Colonic mucosa (tissue), 4 donors: Measurements from ENCODE around the gene ZDHHC3. TPM values are rescaled to one million over a fixed set of nuclear protein-coding genes. Genes with fewer than 3 reads are reported as not detected.
A peak's percentile ranks its signal among the peaks of the same experiment; 100 is the strongest.

Experiments used
- DNase-seq: peaks from one replicate; pipeline ENCODE4 v3.0.0-alpha.2; 2020
- H3K27ac ChIP-seq: fragments of 200-600 bp; one replicate; pipeline ENCODE4 v1.8.0; 2021
- H3K27me3 ChIP-seq: fragments of 200-600 bp; one replicate; pipeline ENCODE4 v1.8.0; 2021
- H3K36me3 ChIP-seq: fragments of 200-600 bp; one replicate; pipeline ENCODE4 v1.8.0; 2021
- H3K4me1 ChIP-seq: fragments of 200-600 bp; one replicate; pipeline ENCODE4 v1.8.0; 2021; ENCODE audit warnings: mild to moderate bottlenecking
- H3K4me3 ChIP-seq: fragments of 200-600 bp; one replicate; pipeline ENCODE4 v1.8.0; 2021
- H3K9ac ChIP-seq, 2 donors: one replicate each; pipeline ENCODE4 v1.7.0; 2013; ENCODE audit warnings: control low read depth in 2 of 2, low read depth in 2 of 2, low read length in 2 of 2
- H3K9me3 ChIP-seq: fragments of 200-600 bp; one replicate; pipeline ENCODE4 v1.8.0; 2021
- CTCF ChIP-seq: fragments of 200-600 bp; IDR thresholded peaks from one replicate; pipeline ENCODE4 v1.8.0; 2022; ENCODE audit warnings: antibody characterized with exemption, mild to moderate bottlenecking
- intact Hi-C: fragments of 100-400 bp; cut with DNase I; formaldehyde crosslinking; loops from one replicate; pipeline ENCODE4 v1.14.1; 2022
- total RNA-seq, 2 donors: library from RNA; stranded (reverse); fragmentation: NEBNext Ultra II Directional in 1 of 2; extraction: Animal tissue kit (Norgen Biotek cat#: 25700) in 1 of 2; gene quantifications; one replicate each; pipeline ENCODE4 v1.2.1, GENCODE V29; 2021
- donor health status: healthy.
- donor health status: DM: no; HTN: no; CAD: no.
- donor health status: DM: no; HTN: no; CAD: no.

ZDHHC3 gene, protein sequence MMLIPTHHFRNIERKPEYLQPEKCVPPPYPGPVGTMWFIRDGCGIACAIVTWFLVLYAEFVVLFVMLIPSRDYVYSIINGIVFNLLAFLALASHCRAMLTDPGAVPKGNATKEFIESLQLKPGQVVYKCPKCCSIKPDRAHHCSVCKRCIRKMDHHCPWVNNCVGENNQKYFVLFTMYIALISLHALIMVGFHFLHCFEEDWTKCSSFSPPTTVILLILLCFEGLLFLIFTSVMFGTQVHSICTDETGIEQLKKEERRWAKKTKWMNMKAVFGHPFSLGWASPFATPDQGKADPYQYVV
- 100 to 1,000 TPM; 152 to 162 TPM for total RNA-seq

- H3K4me3 ChIP-seq: peak within 1 kb of the TSS; percentile 87
- DNase-seq: peak; percentile 89
- no peaks in the 10 kb centered on the region for H3K9me3 ChIP-seq
- intact Hi-C loops: no loop called here
- H3K4me1 ChIP-seq: peaks cover 7% of the 10 kb centered on the region
- H3K9ac ChIP-seq: peak within 1 kb of the TSS; percentile 89 to 96
- no peak for TF ChIP-seq CTCF
- H3K27me3 ChIP-seq: no peaks in the 10 kb centered on the region
- H3K27ac ChIP-seq: peak within 1 kb of the TSS; percentile 81
- H3K36me3 ChIP-seq: no peaks in the 10 kb centered on the region
Observed at GRCh38 chr3:44976002-44976815, at the start of gene ZDHHC3, which contains the start of gene EXOSC7. Gene ZDHHC3 (minus strand): TSS chr3:44976174. CDS start chr3:44959436, 16,738 bp downstream. Gene EXOSC7 (plus strand): TSS chr3:44976244. CDS start chr3:44976278, 34 bp downstream.

DNA sequence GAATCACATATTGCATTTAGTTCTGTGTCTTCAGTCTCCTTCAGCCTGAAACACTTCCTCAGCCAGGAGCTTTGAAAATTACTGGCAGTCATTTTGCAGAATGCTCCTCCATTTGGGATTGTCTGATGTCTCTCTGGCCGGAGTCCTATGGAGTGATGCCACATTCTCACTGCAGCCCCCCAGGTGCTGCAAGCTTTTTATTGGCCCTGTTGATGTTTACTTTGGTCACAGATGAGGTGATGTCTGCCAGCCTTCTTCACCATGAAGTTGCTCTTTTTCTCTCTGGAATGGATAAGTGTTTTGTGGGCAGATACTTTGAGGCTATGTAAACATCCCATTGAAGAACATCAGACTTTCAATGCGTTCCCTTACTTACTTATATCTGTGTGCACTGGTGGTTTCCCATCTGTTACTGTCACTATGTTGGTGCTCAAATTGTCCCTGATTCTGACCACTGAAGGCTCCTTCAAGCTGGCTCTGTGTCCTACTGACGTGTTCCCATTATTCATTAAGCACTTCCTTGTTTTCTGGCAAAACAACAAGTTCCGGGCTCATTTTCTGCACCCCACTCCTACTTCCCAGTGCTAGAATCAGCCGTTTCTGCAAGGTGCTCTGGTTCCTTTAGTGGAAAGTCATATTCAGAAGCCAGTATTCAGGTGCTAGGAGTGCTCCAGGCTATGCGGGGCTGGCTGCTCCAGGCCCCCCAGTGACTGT, 48.7 kb upstream of the ZDHHC3 start:
- no peak for DNase-seq
- no peaks in the 10 kb centered on the region for H3K9me3 ChIP-seq
- H3K4me1 ChIP-seq: peaks cover 4% of the 10 kb centered on the region
- intact Hi-C loops: no loop called here
- H3K36me3 ChIP-seq: no peaks in the 10 kb centered on the region
- H3K27ac ChIP-seq: no peak overlapping the region
- H3K9ac ChIP-seq: no peak overlapping the region
- H3K27me3 ChIP-seq: no peaks in the 10 kb centered on the region
- no peak for TF ChIP-seq CTCF
- no peak overlapping the region for H3K4me3 ChIP-seq

GRCh38 chr3:45023675-45024074, 47.7 kb upstream of the ZDHHC3 start:
- intact Hi-C loops: no loop called here
- Histone ChIP-seq H3K27ac (no peak overlapping the region), H3K4me1 (peaks cover 4% of the 10 kb centered on the region), H3K36me3 (no peaks in the 10 kb centered on the region), H3K4me3 (no peak overlapping the region), H3K9ac (no peak overlapping the region), H3K27me3 (no peaks in the 10 kb centered on the region), H3K9me3 (no peaks in the 10 kb centered on the region)
- TF ChIP-seq CTCF: no peak
- no peak for DNase-seq

GRCh38 chr3:45021524-45022297, 45.7 kb upstream of the ZDHHC3 start:
- Histone ChIP-seq H3K27ac (no peak overlapping the region), H3K4me3 (no peak overlapping the region)
- TF ChIP-seq CTCF: no peak

DNA sequence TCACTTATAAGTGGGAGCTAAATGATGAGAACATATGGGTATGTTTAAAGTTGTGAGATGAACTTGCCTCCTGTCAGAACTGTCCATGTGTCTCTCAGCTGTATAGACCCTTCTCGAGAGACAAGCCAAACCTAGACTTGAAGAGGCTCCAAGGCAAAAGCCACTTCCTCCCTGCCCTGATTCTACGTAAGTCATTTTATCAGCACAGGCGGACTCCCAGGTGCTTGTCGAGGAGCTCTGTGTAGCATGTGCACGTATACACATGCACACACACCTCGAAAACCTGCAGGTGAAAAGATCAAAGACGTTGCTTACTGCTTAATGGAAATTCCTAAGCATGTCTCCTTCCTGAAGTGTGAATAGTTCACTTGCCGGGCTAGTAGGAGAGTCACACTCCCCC, 44.6 kb upstream of the ZDHHC3 start:
- no peaks in the 10 kb centered on the region for H3K36me3 ChIP-seq
- H3K27ac ChIP-seq: no peak overlapping the region
- TF ChIP-seq CTCF: no peak
- no peaks in the 10 kb centered on the region for H3K9me3 ChIP-seq
- intact Hi-C loops: no loop called here
- no peaks in the 10 kb centered on the region for H3K4me1 ChIP-seq
- H3K9ac ChIP-seq: no peak overlapping the region
- no peak for DNase-seq
- no peaks in the 10 kb centered on the region for H3K27me3 ChIP-seq
- H3K4me3 ChIP-seq: no peak overlapping the region

More at GRCh38 chr3:45021524-45022297, 45.7 kb upstream of the ZDHHC3 start:
- Histone ChIP-seq H3K36me3 (no peaks in the 10 kb centered on the region), H3K27me3 (no peaks in the 10 kb centered on the region), H3K9me3 (no peaks in the 10 kb centered on the region), H3K4me1 (peaks cover 4% of the 10 kb centered on the region), H3K9ac (no peak overlapping the region)
- intact Hi-C loops: no loop called here
- DNase-seq: no peak
